Thoracic aorta (tissue), 2 donors: ENCODE results near the gene OSBPL5. TPM values are rescaled to one million over a fixed set of nuclear protein-coding genes. Genes with fewer than 3 reads are reported as not detected.

Source experiments
- ATAC-seq: fragments of 150-250 bp; one replicate; pipeline ENCODE4 v1.8.0; 2017; ENCODE audit warnings: low read depth; ENCODE audit not compliant: insufficient number of reproducible peaks, low FRiP score
- DNase-seq: peaks from one replicate; pipeline ENCODE4 v3.0.0-alpha.2; 2020; ENCODE audit warnings: low spot score
- H3K27ac ChIP-seq, 2 donors: fragments of 200-600 bp; sonication (generic); 1 replicate in 1 of 2; 2 replicates in 1 of 2; pipeline ENCODE4 v1.5.1; 2016; ENCODE audit warnings: mild to moderate bottlenecking in 2 of 2, moderate library complexity in 2 of 2
- H3K27me3 ChIP-seq: fragments of 200-600 bp; sonication (generic); replicated peaks from 2 replicates; pipeline ENCODE4 v1.6.0; 2016; ENCODE audit warnings: mild to moderate bottlenecking; ENCODE audit not compliant: insufficient read depth
- H3K36me3 ChIP-seq: fragments of 200-600 bp; sonication (generic); one replicate; pipeline ENCODE4 v1.5.1; 2016
- H3K4me1 ChIP-seq, 2 donors: fragments of 200-600 bp; sonication (generic); 1 replicate in 1 of 2; 2 replicates in 1 of 2; pipeline versions ENCODE4 v1.5.1 to v1.6.0; 2016; ENCODE audit warnings: low read depth in 2 of 2, mild to moderate bottlenecking in 1 of 2; ENCODE audit not compliant: control insufficient read depth in 1 of 2
- H3K4me3 ChIP-seq: fragments of 200-600 bp; sonication (generic); 2 replicates; pipeline ENCODE4 v1.5.1; 2016; ENCODE audit warnings: mild to moderate bottlenecking
- H3K9me3 ChIP-seq: fragments of 200-600 bp; sonication (generic); 2 replicates; pipeline ENCODE4 v1.5.1; 2016
- total RNA-seq, 2 donors: library from RNA; depleted of rRNA; stranded (reverse); fragments of >200 nt; gene quantifications; one replicate each; pipeline versions ENCODE4 v1.1.0 to v1.2.3, GENCODE V29; 2016
- TF ChIP-seq, protein P1 (sequence below): fragments of 200-600 bp; sonication (generic); IDR thresholded peaks from one replicate; pipeline ENCODE4 v1.5.1; 2019; ENCODE audit warnings: antibody characterized with exemption

Gene OSBPL5, protein sequence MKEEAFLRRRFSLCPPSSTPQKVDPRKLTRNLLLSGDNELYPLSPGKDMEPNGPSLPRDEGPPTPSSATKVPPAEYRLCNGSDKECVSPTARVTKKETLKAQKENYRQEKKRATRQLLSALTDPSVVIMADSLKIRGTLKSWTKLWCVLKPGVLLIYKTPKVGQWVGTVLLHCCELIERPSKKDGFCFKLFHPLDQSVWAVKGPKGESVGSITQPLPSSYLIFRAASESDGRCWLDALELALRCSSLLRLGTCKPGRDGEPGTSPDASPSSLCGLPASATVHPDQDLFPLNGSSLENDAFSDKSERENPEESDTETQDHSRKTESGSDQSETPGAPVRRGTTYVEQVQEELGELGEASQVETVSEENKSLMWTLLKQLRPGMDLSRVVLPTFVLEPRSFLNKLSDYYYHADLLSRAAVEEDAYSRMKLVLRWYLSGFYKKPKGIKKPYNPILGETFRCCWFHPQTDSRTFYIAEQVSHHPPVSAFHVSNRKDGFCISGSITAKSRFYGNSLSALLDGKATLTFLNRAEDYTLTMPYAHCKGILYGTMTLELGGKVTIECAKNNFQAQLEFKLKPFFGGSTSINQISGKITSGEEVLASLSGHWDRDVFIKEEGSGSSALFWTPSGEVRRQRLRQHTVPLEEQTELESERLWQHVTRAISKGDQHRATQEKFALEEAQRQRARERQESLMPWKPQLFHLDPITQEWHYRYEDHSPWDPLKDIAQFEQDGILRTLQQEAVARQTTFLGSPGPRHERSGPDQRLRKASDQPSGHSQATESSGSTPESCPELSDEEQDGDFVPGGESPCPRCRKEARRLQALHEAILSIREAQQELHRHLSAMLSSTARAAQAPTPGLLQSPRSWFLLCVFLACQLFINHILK
- total RNA-seq = 100 to 1,000 TPM in 1 of 2 donors, 10 to 100 TPM in 1; 99.9 to 121 TPM

- peaks cover 23 to 61% of the 10 kb centered on the region in 2 donors for H3K4me1 ChIP-seq
- no peaks in the 10 kb centered on the region for H3K27me3 ChIP-seq
- H3K9me3 ChIP-seq = no peaks in the 10 kb centered on the region
- no peak for ATAC-seq
- DNase-seq = no peak
- H3K27ac ChIP-seq = peak within 1 kb of the TSS; percentile 83 to 89
- TF ChIP-seq, protein P1, sequence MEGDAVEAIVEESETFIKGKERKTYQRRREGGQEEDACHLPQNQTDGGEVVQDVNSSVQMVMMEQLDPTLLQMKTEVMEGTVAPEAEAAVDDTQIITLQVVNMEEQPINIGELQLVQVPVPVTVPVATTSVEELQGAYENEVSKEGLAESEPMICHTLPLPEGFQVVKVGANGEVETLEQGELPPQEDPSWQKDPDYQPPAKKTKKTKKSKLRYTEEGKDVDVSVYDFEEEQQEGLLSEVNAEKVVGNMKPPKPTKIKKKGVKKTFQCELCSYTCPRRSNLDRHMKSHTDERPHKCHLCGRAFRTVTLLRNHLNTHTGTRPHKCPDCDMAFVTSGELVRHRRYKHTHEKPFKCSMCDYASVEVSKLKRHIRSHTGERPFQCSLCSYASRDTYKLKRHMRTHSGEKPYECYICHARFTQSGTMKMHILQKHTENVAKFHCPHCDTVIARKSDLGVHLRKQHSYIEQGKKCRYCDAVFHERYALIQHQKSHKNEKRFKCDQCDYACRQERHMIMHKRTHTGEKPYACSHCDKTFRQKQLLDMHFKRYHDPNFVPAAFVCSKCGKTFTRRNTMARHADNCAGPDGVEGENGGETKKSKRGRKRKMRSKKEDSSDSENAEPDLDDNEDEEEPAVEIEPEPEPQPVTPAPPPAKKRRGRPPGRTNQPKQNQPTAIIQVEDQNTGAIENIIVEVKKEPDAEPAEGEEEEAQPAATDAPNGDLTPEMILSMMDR = no peak
- H3K4me3 ChIP-seq = peak within 1 kb of the TSS; percentile 88
- H3K36me3 ChIP-seq = no peaks in the 10 kb centered on the region
These were observed at the start of gene OSBPL5 for GRCh38 chr11:3165152-3165705. Gene OSBPL5, minus strand, starts transcription at chr11:3165310. Its CDS starts 36,162 bp downstream, at chr11:3129148.

DNA sequence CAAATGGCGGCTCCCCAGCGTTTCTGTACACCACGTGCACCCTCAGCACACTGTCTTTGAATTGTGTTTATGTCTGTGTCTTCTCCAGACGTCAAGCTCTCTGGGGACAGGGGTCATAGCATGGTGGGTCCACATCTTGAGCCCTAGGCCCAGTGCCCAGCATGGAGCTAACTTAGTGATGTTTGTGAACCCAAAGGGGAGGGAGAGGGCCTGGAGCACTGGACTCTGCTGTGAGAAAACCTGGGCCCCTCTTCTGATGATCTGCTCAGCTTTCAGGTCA is 49.2 kb upstream of the OSBPL5 start:
- TF ChIP-seq, protein P1 = no peak
- ATAC-seq (no peak), DNase-seq (no peak)
- no peaks in the 10 kb centered on the region for H3K36me3 ChIP-seq
- no peak overlapping the region for H3K4me3 ChIP-seq
- peaks cover 7% of the 10 kb centered on the region for H3K9me3 ChIP-seq
- H3K27ac ChIP-seq = no peak overlapping the region
- no peaks in the 10 kb centered on the region for H3K4me1 ChIP-seq
- H3K27me3 ChIP-seq = no peaks in the 10 kb centered on the region

- no peak overlapping the region for H3K4me3 ChIP-seq
- ATAC-seq (no peak), DNase-seq (no peak)
- H3K4me1 ChIP-seq = no peaks in the 10 kb centered on the region
- H3K27me3 ChIP-seq = no peaks in the 10 kb centered on the region
- no peaks in the 10 kb centered on the region for H3K36me3 ChIP-seq
- TF ChIP-seq, protein P1 = no peak
- H3K27ac ChIP-seq = no peak overlapping the region
- H3K9me3 ChIP-seq = peaks cover 7% of the 10 kb centered on the region
These were observed 48.7 kb upstream of the OSBPL5 start for GRCh38 chr11:3213659-3214419.

- H3K9me3 ChIP-seq = peaks cover 7% of the 10 kb centered on the region
- H3K4me1 ChIP-seq = peaks cover 5 to 18% of the 10 kb centered on the region in 2 donors
- no peaks in the 10 kb centered on the region for H3K27me3 ChIP-seq
- DNase-seq = no peak
- ATAC-seq = no peak
- H3K4me3 ChIP-seq = no peak overlapping the region
- no peaks in the 10 kb centered on the region for H3K36me3 ChIP-seq
- TF ChIP-seq, protein P1 = no peak
- H3K27ac ChIP-seq = no peak overlapping the region
These were observed 43.2 kb upstream of the OSBPL5 start for GRCh38 chr11:3208272-3208671.
